Measurements from ENCODE around the gene KRT78.

GRCh38 chr12:52877242-52877641 is 28.4 kb upstream of the KRT78 start:
- TF ChIP-seq CTCF (conservative IDR thresholded peaks at IDR 0.05; ENCODE audit: low read depth, low read length): no peak
- no peak for TF ChIP-seq EZH2 (IDR thresholded peaks at IDR 0.05; ENCODE audit: low read length, unreplicated experiment)
- no peak for TF ChIP-seq EZH2phosphoT487 (IDR thresholded peaks at IDR 0.05; ENCODE audit: borderline replicate concordance, low read length)
